GM19397 (cell line): ENCODE data around the gene OCA2.

ENCODE experiments used
- ATAC-seq: cut with Tn5 transposase; IDR thresholded peaks from one replicate; pipeline ENCODE4 v1.9.1; 2021; ENCODE audit warnings: mild to moderate bottlenecking, moderate library complexity; ENCODE audit not compliant: unreplicated experiment

The OCA2 gene

GRCh38 chr15:28005004-28005527 lies 94.0 kb downstream of the OCA2 start:
- no peak for ATAC-seq

GRCh38 chr15:28004143-28005003 lies 94.7 kb downstream of the OCA2 start:
- ATAC-seq: no peak

- ATAC-seq: no peak
These were observed 95.6 kb downstream of the OCA2 start for GRCh38 chr15:28003302-28004037.

GRCh38 chr15:28002867-28003266 lies 96.2 kb downstream of the OCA2 start:
- no peak for ATAC-seq

GRCh38 chr15:28002136-28002861 lies 96.8 kb downstream of the OCA2 start:
- ATAC-seq: no peak

GRCh38 chr15:28001641-28002040 lies 97.5 kb downstream of the OCA2 start:
- ATAC-seq: no peak

- ATAC-seq: no peak
These were observed 104.9 kb downstream of the OCA2 start for GRCh38 chr15:27993996-27994780.

GRCh38 chr15:27993544-27993943 lies 105.6 kb downstream of the OCA2 start:
- no peak for ATAC-seq

GRCh38 chr15:27990521-27991515 lies 108.3 kb downstream of the OCA2 start:
- ATAC-seq: no peak

GRCh38 chr15:27989838-27990237 lies 109.3 kb downstream of the OCA2 start:
- no peak for ATAC-seq

- no peak for ATAC-seq
These were observed 109.7 kb downstream of the OCA2 start for GRCh38 chr15:27989427-27989826.

GRCh38 chr15:27985099-27985498 lies 114.0 kb downstream of the OCA2 start:
- no peak for ATAC-seq

- ATAC-seq: no peak
These were observed 115.6 kb downstream of the OCA2 start for GRCh38 chr15:27983496-27983895.

GRCh38 chr15:27977696-27978095 lies 121.4 kb downstream of the OCA2 start:
- no peak for ATAC-seq

- no peak for ATAC-seq
These were observed 125.2 kb downstream of the OCA2 start for GRCh38 chr15:27973886-27974285.

GRCh38 chr15:27970661-27971392 lies 128.3 kb downstream of the OCA2 start:
- no peak for ATAC-seq

GRCh38 chr15:27967541-27967940 lies 131.6 kb downstream of the OCA2 start:
- no peak for ATAC-seq

- no peak for ATAC-seq
These were observed 133.6 kb downstream of the OCA2 start for GRCh38 chr15:27965546-27965945.

GRCh38 chr15:27961801-27962200 lies 137.3 kb downstream of the OCA2 start:
- no peak for ATAC-seq
